Dermis blood vessel endothelial cell (primary cell): Measurements from ENCODE around the gene RAB6B. TPM values are rescaled to one million over a fixed set of nuclear protein-coding genes. Genes with fewer than 3 reads are reported as not detected.

Source experiments
- DNase-seq: peaks from one replicate; pipeline ENCODE4 v3.0.0; 2010
- total RNA-seq: library from RNA; depleted of rRNA; stranded (reverse); fragments of >200 nt; gene quantifications from 2 replicates; pipeline ENCODE4 v1.2.3, GENCODE V29; 2014

RAB6B gene
- total RNA-seq, 1 donor from 2014 or later = 1.9 TPM

DNA sequence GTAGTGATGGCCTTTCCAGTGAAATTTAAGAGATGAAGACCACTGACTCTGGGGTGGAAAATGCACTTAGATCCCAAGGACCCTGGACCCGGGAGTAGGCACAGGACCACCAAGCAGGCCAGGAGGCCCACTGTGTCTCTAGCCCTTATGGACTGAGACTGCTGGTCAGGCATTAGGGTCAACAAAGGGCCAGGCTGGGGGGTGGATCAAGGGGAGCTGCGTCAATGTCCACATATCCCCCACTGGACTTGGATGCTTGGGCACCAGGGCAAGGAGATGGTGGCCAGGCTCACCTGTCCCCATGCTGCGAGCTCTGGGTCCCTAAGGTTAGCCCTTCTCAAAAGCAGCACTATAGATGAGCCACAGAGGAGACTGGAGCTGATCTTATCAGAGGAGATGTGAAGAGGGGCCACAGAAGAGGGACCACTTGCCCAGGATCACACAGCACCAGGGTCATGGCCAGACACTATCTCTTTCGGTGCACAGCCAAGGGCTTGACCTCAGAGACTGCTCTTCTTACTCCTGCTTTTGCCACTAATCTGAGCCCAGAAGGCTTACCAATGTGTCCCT is 14.7 kb downstream of the RAB6B start:
- DNase-seq = no peak

DNA sequence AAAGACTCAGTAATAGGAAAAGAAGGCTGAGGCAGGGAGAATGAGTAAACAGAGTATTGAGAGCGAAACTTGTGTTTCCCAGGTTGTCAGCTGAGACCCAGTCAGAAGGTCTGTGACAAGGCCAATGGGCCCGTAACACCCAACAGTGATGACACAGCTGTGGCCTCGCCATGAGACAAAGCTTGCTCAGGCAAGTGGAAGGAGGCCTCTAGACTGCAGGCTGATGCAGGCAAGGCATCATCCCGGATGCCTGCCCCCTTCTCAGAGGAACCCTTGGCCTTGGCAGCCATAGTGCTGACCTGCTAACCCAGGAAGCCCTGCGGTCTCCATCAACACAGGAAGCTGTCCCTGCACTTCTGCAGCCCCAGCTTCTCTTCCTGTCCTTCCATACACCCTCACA is 15.4 kb downstream of the RAB6B start:
- no peak for DNase-seq

GRCh38 chr3:133878518-133878917 is 17.2 kb downstream of the RAB6B start:
- DNase-seq = no peak

GRCh38 chr3:133877221-133877620 is 18.5 kb downstream of the RAB6B start:
- no peak for DNase-seq

DNA sequence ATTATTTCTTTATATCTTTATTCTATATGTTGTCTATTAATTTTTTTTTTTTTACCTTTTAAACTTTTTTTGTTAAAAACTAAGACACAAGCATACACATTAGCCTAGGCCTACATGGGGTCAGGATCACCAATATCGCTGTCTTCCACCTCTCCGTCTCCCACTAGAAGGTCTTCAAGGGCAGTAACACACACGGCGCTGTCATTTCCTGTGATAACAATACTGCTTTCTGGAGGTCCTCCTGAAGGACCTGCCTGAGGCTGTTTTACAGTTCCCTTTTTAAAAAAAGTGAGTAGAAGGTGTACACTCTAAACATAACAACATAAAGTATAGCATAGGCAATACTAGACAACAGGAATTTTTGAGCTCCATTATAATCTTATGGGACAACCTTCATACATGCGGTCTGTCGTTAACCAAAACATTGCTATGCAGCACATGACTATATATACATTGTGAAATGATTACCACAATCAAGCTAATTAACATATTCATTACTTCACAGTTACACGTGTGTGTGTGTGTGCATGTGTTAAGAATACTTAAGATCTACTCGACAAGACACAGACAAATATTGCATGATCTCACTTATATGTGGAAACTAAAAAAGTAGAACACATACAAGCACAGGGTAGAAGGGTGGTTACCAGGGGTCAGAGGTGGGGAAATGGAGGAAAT is 20.8 kb downstream of the RAB6B start:
- peak; percentile 62 for DNase-seq

- DNase-seq = peak; percentile 30
Observed at GRCh38 chr3:133874344-133874743, 21.3 kb downstream of the RAB6B start.

GRCh38 chr3:133872781-133873180 is 22.9 kb downstream of the RAB6B start:
- no peak for DNase-seq

DNA sequence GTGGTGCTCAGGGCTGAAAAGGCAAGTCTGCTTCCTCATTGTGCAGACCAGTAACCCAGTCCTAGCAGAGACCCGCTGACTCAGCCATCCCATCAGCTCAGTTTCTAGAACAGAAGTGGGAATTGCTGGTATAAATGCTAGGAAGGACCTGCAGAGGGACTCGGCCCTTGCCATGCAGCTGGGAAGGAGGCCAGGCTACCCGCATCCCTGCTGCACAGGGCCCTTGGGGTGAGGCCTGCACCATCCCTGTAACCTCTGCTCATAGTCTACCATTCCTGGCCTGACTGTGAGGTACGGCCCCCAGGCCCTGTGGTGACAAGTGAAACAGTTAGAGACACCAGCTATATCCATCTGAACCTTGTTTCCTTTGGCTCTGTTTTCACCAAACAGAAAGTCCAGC is 23.5 kb downstream of the RAB6B start:
- no peak for DNase-seq

- no peak for DNase-seq
Observed at GRCh38 chr3:133871368-133872090, 24.2 kb downstream of the RAB6B start.

- no peak for DNase-seq
Observed at GRCh38 chr3:133870822-133871221, 24.9 kb downstream of the RAB6B start.

GRCh38 chr3:133869586-133869985 is 26.1 kb downstream of the RAB6B start:
- no peak for DNase-seq

DNA sequence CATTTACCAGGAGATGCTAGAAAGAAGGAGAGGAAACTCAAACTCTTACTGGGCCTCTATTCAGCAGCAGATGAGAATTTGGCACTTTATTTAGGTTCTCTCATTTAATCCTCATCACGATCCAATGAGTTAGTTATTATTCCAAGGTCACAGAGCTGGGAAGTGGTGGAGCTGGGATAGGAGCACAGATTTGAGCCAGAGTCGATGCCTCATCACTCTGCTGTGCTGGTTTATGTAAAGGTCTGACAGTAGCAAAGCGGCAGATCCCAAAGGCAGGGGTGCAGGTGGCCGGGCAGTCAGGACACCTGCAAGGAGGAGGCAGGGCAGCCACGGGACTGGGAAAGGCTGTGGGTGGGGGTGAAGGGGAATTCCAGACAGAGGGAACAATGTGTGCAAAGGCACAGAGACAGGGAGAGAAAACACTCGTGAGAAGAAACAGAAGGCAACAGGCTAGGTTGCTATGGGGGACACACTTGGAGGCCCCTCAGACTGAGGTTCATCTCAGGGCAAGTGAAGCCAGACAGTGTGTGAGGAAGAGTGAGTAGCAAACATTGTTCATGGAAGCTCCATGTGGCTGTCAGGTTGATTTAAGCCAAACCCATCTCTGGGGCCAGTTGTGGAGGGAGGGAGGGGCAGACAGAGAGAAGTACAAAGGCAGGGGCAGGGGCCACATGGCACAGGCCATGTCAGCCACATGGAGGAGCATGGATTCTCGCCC is 26.8 kb downstream of the RAB6B start:
- no peak for DNase-seq

DNA sequence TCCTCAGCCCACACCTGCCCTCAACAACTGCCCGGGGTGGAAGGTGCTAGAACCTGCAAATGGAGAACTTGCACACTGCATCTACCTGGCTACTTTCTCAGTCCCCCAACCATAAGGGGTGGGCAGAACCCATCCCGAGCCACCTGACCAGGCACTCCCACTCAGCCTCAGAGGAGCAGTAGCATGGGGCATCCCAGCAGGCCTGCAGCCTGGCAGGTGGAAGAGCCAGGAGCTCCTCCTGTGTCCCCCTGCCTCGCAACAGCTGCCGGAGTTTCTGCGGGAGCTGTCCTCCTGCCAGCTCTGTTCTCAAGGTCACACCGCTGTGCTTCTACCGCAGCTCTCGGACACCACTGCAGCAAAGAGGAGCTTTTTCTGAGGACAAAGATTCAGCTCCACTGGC is 27.5 kb downstream of the RAB6B start:
- no peak for DNase-seq

DNA sequence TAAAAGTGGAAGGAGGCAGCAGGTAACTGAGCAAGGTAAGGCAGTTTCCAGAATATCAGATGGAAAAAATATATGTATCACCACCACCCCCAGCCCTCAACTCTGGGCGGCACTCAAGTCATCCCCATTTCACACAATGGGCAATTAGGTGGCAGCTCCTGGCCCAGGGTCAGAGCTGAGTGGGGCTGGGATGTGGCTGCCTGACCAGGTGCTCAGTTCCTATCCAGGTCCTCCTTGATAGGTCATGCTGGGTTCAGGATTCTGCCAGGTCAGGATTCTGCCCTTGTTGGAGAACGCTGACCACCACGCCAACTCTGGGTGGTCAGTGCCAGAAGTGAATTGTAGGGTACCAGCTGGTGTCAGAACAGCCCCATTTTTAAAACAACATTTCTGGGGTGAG is 29.5 kb downstream of the RAB6B start:
- DNase-seq = no peak

- no peak for DNase-seq
Observed at GRCh38 chr3:133865136-133865855, 30.4 kb downstream of the RAB6B start.

GRCh38 chr3:133864616-133865015 is 31.1 kb downstream of the RAB6B start:
- no peak for DNase-seq

GRCh38 chr3:133863911-133864310 is 31.8 kb downstream of the RAB6B start:
- DNase-seq = no peak

GRCh38 chr3:133862161-133862560 is 33.5 kb downstream of the RAB6B start:
- DNase-seq = no peak

GRCh38 chr3:133860519-133860918 is 35.2 kb downstream of the RAB6B start:
- DNase-seq = no peak

GRCh38 chr3:133859381-133860234 is 36.1 kb downstream of the RAB6B start:
- no peak for DNase-seq

DNA sequence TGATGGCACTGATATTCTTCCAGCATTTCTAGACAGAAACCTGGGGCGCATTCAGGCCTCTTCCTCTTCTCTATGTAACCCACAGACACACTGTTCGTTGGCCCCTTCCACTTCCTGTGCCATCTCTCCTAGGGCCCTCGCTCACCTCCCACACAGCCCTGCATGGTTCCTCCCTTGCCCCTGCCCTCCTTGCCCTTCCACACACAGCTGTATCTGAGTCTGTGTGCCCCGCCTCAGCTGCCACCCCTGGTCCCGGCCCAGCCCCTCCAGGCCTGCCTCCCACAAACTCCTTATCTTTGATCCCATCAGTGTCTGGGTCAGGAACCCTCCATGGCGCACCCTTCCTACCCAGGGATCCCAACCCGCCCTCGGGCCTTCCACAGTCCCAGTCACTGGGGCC is 37.9 kb downstream of the RAB6B start:
- no peak for DNase-seq

- no peak for DNase-seq
Observed at GRCh38 chr3:133856316-133856715, 39.4 kb downstream of the RAB6B start.
